ENCODE results near the gene VPS33B. TPM values are rescaled to one million over a fixed set of nuclear protein-coding genes. Genes with fewer than 3 reads are reported as not detected.
"Not testable (repeated sequence)": the region's sequence is repeated elsewhere in the genome, so short reads cannot be mapped to it uniquely, and the experiment has no call there.

Gene VPS33B
- total RNA-seq, 1 donor: 8.0 TPM

DNA sequence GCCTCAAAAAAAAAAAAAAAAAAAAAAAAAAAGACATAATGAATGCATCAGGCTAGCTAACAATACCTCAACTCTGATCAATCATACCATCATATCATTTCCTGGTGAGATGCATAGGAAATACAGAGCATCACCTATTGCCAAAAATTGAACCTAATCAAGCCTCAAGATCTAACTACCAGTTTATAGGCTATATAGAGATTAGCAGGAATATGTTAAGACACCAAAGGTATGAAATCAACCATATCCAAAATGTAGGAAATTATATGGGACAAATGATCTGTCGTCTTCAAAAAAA, 387 bp upstream of the VPS33B start:
- Histone ChIP-seq H3K27ac (ENCODE audit: low read depth, low read length) (peak overlapping the region; percentile 80), H3K4me1 (ENCODE audit: insufficient read depth, low read length) (peaks cover 17% of the 10 kb centered on the region), H3K27me3 (ENCODE audit: insufficient read depth, low read length) (no peaks in the 10 kb centered on the region), H4K20me1 (ENCODE audit: insufficient read depth, low read length) (peaks cover 3% of the 10 kb centered on the region), H3K9me3 (ENCODE audit: low read depth, low read length) (no peaks in the 10 kb centered on the region), H3K36me3 (ENCODE audit: insufficient read depth, low read length) (no peaks in the 10 kb centered on the region), H3K4me2 (ENCODE audit: insufficient read depth, low read length) (peak overlapping the region; percentile 93), H2AFZ (ENCODE audit: low read length) (peak overlapping the region; percentile 99), H3K4me3 (ENCODE audit: insufficient read depth, low read length) (peak overlapping the region; percentile 99), H3K79me2 (ENCODE audit: insufficient read depth, low read length) (peaks cover 42% of the 10 kb centered on the region)
- TF ChIP-seq, protein P1, sequence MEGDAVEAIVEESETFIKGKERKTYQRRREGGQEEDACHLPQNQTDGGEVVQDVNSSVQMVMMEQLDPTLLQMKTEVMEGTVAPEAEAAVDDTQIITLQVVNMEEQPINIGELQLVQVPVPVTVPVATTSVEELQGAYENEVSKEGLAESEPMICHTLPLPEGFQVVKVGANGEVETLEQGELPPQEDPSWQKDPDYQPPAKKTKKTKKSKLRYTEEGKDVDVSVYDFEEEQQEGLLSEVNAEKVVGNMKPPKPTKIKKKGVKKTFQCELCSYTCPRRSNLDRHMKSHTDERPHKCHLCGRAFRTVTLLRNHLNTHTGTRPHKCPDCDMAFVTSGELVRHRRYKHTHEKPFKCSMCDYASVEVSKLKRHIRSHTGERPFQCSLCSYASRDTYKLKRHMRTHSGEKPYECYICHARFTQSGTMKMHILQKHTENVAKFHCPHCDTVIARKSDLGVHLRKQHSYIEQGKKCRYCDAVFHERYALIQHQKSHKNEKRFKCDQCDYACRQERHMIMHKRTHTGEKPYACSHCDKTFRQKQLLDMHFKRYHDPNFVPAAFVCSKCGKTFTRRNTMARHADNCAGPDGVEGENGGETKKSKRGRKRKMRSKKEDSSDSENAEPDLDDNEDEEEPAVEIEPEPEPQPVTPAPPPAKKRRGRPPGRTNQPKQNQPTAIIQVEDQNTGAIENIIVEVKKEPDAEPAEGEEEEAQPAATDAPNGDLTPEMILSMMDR (IDR thresholded peaks at IDR 0.05; ENCODE audit: extremely low read depth, low read depth, low read length): no peak
- DNase-seq (ENCODE audit: insufficient read length, low spot score, missing footprints): no peak

DNA sequence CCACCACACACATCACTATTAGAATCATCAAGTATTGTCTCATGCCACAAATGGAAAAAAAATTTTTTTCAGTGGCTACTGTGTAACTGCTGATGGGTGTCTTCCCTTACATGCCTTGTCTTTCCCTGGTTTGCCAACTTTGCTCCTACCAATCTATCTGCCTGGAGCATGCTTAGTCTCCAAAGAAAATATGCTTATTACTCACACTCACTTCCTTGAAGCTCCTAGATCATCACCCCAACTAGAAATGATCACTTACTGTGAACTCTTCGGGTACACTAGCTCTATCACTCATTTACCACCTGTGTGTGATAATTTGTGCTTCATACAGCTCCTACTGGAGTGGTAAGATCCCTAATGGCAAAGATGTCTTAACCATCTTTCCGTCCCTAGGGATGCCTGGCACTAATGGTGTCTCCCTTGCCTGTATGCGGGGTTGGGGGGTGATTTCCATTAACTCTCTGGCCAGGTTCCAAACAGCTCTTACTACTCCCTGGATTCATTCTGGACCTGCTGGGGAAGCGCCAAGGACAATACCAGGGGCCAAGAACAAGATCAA, 799 bp downstream of the VPS33B start:
- Histone ChIP-seq H3K4me3 (ENCODE audit: insufficient read depth, low read length) (peak overlapping the region; percentile 99), H3K27me3 (ENCODE audit: insufficient read depth, low read length) (no peaks in the 10 kb centered on the region), H2AFZ (ENCODE audit: low read length) (peak overlapping the region; percentile 99), H3K4me2 (ENCODE audit: insufficient read depth, low read length) (peak overlapping the region; percentile 93), H3K4me1 (ENCODE audit: insufficient read depth, low read length) (peaks cover 17% of the 10 kb centered on the region), H4K20me1 (ENCODE audit: insufficient read depth, low read length) (peaks cover 3% of the 10 kb centered on the region), H3K27ac (ENCODE audit: low read depth, low read length) (peak overlapping the region; percentile 80), H3K36me3 (ENCODE audit: insufficient read depth, low read length) (no peaks in the 10 kb centered on the region), H3K79me2 (ENCODE audit: insufficient read depth, low read length) (peaks cover 51% of the 10 kb centered on the region), H3K9me3 (ENCODE audit: low read depth, low read length) (no peaks in the 10 kb centered on the region)
- DNase-seq (ENCODE audit: insufficient read length, low spot score, missing footprints): no peak
- TF ChIP-seq, protein P1 (IDR thresholded peaks at IDR 0.05; ENCODE audit: extremely low read depth, low read depth, low read length): no peak

DNA sequence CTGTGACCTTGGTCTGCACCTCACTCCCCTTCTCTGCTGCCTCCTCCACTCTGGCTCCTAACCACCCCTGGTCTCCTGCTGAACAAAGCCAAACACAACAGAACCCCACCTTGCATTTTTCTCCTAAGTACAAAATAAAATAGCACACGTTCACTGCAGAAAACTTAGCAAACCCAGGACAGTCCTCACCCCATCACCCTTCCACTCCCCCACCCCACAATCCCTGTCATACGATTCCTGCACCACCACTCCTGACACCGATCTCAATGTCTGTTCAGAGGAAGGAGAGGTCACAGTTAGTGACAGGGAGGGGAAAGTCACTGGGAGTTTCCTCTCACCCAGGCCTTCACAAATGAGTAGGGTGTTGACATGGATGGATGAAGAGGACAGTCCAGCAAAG, 4.2 kb downstream of the VPS33B start:
- peaks cover 58% of the 10 kb centered on the region for H3K79me2 ChIP-seq (ENCODE audit: insufficient read depth, low read length)

DNA sequence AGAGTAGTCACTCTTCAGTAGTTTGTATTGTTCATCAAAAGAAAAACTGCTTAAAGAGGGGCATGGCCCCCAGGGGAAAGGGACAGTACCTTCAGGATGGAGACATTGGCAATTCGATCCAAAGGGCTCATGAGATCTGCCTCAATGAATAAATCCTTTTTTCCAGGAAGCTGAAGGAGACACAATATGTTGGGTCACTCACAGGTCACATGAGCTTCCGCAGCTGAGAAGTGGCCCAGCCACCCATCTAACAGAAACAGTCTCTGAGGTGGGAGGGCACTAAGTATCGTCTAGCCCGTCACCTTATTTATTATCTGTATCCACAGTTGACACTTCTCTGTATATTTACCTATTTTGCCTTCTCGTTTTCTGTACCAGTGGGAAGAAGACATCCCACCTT, 4.7 kb downstream of the VPS33B start:
- no peak for DNase-seq (ENCODE audit: insufficient read length, low spot score, missing footprints)
- TF ChIP-seq, protein P1 (IDR thresholded peaks at IDR 0.05; ENCODE audit: extremely low read depth, low read depth, low read length): no peak
- Histone ChIP-seq H4K20me1 (ENCODE audit: insufficient read depth, low read length) (peaks cover 3% of the 10 kb centered on the region), H3K9me3 (ENCODE audit: low read depth, low read length) (no peaks in the 10 kb centered on the region), H3K4me3 (ENCODE audit: insufficient read depth, low read length) (no peak overlapping the region), H2AFZ (ENCODE audit: low read length) (no peak overlapping the region), H3K36me3 (ENCODE audit: insufficient read depth, low read length) (peaks cover 17% of the 10 kb centered on the region), H3K27ac (ENCODE audit: low read depth, low read length) (no peak overlapping the region), H3K27me3 (ENCODE audit: insufficient read depth, low read length) (no peaks in the 10 kb centered on the region), H3K4me2 (ENCODE audit: insufficient read depth, low read length) (no peak overlapping the region), H3K4me1 (ENCODE audit: insufficient read depth, low read length) (peaks cover 17% of the 10 kb centered on the region), H3K79me2 (ENCODE audit: insufficient read depth, low read length) (peaks cover 58% of the 10 kb centered on the region)

More for the DNA sequence above, 4.2 kb downstream of the VPS33B start:
- Histone ChIP-seq H3K27ac (ENCODE audit: low read depth, low read length) (no peak overlapping the region), H2AFZ (ENCODE audit: low read length) (no peak overlapping the region), H3K36me3 (ENCODE audit: insufficient read depth, low read length) (peaks cover 12% of the 10 kb centered on the region), H3K4me2 (ENCODE audit: insufficient read depth, low read length) (no peak overlapping the region), H3K27me3 (ENCODE audit: insufficient read depth, low read length) (no peaks in the 10 kb centered on the region), H4K20me1 (ENCODE audit: insufficient read depth, low read length) (peaks cover 3% of the 10 kb centered on the region), H3K4me3 (ENCODE audit: insufficient read depth, low read length) (no peak overlapping the region), H3K4me1 (ENCODE audit: insufficient read depth, low read length) (peaks cover 17% of the 10 kb centered on the region), H3K9me3 (ENCODE audit: low read depth, low read length) (no peaks in the 10 kb centered on the region)
- DNase-seq (ENCODE audit: insufficient read length, low spot score, missing footprints): no peak
- TF ChIP-seq, protein P1 (IDR thresholded peaks at IDR 0.05; ENCODE audit: extremely low read depth, low read depth, low read length): no peak

DNA sequence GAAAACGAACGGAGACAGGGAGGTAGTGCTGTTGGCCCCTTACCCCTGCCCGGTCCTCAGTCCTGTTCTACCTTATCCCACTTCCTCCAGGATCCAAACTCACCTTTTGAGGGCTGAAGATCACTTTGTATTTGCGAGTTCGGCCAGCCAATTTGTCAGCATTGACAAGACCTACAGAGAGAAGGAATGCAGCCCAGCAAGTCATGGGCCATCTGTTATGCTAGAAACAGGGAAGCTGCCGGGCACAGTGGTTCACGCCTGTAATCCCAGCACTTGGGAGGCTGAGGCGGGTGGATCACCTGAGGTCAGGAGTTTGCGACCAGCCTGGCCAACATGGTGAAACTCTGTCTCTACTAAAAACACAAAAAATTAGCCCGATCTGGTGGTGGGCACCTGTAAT, 8.7 kb downstream of the VPS33B start:
- not testable (repeated sequence) for DNase-seq (ENCODE audit: insufficient read length, low spot score, missing footprints); H4K20me1 ChIP-seq (ENCODE audit: insufficient read depth, low read length); H3K4me3 ChIP-seq (ENCODE audit: insufficient read depth, low read length); H3K27ac ChIP-seq (ENCODE audit: low read depth, low read length); H3K9me3 ChIP-seq (ENCODE audit: low read depth, low read length); H2AFZ ChIP-seq (ENCODE audit: low read length); H3K4me1 ChIP-seq (ENCODE audit: insufficient read depth, low read length); H3K4me2 ChIP-seq (ENCODE audit: insufficient read depth, low read length); H3K27me3 ChIP-seq (ENCODE audit: insufficient read depth, low read length)
- Histone ChIP-seq H3K79me2 (ENCODE audit: insufficient read depth, low read length) (peaks cover 25% of the 10 kb centered on the region), H3K36me3 (ENCODE audit: insufficient read depth, low read length) (peaks cover 30% of the 10 kb centered on the region)

All from osteoblast (primary cell).